Fibroblast of skin of back (primary cell): ENCODE results near the gene EPSTI1.

Experiments
- DNase-seq: peaks from one replicate; pipeline ENCODE4 v3.0.0-alpha.2; 2013

The EPSTI1 gene

DNA sequence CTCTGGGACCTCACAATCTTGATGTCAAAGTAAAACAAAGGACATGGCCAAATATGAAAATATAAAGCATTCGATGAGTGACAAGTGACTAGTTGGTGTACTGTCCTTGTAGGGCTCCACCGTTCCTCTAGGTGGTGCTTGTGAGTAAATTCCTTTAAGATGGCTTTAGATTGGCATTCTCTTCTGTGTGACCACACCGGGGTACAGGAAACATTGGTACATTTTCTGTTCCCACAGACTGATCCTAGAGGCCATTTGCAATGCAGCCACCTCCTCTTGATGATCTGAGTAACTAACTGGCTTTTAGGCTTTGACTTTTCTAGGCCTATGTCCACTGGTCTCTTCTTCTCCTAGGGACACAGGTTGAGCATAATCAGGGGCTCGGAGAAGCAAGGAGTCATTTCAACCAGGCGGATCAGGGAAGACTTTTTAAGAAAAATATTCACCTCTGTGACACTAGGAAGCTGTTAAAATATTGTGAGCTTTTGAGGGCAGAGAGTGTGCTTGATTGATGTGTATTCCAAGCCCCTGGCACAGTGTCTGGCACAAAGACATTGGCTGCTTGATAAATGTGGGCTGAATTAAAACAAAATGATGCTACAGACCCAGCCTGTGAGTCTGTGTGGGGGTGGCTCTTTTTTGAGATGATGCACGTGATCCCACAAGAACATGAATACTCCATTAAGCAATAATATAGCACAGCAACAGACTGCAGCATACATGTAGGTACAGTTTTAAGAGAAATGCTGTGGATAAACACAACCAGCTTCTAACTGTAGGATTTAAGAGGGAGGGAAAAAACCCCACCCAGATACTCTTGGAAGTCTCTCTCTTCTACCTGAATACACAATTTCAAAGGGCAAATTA is 21.0 kb downstream of the EPSTI1 start:
- peak; percentile 69 for DNase-seq

GRCh38 chr13:42969565-42970172 is 22.4 kb downstream of the EPSTI1 start:
- DNase-seq, result peak; percentile 68

- DNase-seq, result no peak
Measured at GRCh38 chr13:42968906-42969305, 23.1 kb downstream of the EPSTI1 start.

DNA sequence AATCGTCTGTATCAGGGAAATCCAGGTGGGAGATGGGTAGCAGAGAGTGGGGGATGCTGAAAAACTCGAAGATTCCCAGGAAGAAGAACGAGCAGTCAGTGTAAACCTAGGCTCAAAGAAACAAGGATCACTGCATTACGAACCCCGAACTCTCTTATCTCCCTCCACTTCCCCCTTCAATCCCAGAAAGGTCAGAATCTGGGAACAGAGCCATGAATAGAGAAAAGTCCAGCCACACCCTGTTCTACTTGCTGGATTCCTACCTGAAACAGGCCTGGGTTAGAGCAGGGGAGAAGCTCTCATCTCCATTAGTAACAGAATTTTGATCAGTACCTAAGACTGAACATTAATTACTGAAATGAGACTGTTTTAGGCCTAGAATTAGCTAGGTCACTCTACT is 24.4 kb downstream of the EPSTI1 start:
- DNase-seq, result no peak

DNA sequence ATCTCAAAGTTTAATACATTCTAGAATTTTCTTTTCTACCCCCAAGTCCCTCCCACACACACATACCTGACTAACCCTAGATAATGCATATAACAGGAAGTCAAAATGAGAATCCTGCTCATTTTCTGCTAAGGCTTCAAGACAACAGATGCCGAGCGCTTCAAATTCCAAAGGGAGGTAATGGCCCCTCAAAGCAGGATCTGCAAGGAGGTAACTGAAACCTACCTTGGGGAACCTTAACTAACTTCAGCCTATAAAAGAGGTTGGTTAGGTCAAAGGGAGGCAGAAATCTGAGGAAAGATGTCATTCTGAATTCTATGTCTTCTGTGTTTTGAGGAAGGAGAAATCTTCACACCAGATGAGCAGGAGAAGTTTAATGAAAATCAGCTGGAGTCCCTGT is 26.8 kb downstream of the EPSTI1 start:
- DNase-seq, result no peak

DNA sequence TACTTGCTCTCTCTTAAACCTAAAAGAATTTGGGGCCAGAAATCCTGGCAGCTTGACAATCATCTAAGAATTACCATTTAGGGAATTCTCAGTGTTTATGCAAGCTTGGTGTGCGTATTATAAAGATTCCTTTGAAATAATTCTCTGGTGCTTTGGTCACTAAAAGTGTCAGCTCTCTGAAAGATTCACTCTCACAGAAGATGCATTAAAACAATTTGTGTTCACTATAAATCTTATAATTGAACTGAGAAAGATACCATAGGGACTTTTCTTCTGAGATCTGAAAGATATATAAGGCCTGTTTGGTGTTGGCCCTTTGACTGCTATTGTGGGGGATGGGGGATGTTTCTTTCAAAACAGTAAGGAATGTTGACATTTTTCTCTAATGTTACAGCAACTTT is 27.3 kb downstream of the EPSTI1 start:
- peak; percentile 93 for DNase-seq

DNA sequence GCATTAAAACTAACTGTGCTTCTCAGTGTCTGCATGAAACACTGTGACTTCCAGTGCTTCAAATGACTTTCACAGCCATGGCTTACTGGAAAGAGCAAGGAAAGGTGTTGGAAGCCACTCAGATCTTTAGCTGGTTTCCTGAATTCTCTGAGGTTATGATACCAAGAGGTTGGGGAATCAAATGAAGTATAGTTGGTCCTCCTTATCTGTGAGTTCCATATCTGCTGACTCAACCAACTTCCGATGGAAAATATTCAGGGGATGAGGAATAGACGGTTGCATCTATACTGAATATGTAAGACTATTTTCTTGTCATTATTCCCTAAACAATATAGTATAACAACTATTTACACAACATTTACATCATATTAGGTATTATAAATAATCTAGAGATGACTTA is 32.4 kb downstream of the EPSTI1 start:
- no peak for DNase-seq

- DNase-seq, result no peak
Measured at GRCh38 chr13:42957881-42958280, 34.2 kb downstream of the EPSTI1 start.

- no peak for DNase-seq
Measured at GRCh38 chr13:42950181-42950580, 41.9 kb downstream of the EPSTI1 start.

DNA sequence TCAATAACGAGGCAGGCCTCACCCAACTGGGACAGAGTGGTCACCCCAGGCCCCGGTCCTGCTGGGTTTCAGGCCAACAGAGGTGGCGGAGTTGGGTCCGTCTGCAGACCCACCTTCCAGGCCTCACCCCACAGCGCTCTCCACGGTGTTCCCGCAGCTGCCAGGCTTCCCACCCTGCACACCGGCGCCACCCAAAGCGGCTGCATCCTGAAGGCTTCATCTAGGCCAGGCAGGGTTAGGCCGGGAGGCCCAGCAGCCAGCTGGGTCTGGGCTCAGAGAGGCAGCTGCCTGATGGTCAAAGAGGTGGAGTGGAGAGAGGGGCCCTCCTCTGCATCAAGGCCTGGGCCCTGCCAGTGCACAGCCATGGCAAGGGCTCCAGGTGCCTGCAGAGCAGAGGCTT is 44.1 kb downstream of the EPSTI1 start:
- no peak for DNase-seq

GRCh38 chr13:42946927-42947326 is 45.1 kb downstream of the EPSTI1 start:
- DNase-seq, result no peak

DNA sequence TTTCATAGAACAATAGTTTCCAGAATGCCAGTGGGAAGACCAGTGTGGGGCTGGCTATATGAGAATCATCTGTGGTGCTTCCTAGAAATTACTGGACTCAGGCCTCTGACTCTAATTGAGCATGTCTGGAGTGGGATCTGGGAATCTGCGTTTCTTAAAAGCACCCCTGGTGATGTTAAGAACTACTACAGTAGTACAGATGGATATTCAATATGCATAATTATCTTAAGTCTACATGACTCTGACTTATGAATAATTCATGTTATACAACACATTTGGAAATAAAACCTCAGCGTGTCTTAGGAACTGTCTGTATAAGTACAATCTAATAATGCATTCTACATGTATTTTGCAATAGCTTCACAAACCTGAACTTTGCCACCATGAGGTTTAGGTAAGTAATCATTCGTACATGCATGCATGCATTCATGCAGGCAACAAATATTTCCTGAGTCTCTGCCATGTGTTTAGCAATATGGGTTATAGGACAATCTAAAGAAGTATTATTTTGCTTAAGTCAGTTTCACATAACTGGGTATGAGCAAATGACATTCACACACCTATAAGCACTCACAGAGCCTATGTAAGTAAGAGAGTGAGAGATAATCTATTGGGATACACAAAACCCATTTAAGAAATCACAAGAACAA is 62.0 kb downstream of the EPSTI1 start:
- no peak for DNase-seq

DNA sequence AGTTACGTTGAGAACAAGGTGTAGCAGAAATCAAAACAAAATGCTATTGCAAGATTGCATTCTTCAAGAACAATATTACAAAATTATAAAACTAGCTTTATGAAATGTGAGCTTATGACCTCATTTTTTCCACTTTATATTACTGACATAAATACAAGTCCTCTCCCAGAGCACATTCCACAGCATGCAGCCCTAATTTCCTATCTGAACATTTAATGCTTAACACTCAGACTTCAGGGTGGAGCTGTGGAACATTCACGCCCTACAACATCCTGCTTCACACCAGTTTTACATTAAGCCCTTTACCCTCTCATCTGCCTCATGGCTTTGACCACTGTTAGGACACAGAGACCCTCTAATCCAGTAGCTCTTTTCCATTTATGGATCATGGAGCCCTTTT is 65.5 kb downstream of the EPSTI1 start:
- peak; percentile 52 for DNase-seq

DNA sequence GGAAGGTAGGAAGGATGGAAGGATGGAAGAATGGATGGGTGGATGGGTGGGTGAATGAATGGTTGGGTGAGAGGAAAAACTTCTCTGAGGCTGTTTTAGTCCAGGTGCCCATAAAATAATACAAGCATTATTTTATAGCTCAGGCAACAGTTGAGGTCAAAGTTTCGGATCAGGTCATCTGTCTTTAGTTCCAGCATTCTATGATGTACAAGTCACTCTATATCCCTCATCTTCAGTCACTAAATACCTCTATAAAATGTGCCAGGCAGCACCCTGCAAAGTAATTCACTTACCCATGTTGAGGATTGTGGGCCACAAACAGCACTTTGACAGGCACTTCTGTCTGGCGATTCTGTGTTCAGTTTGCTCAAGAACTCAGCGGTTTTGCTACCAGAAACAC is 66.0 kb downstream of the EPSTI1 start:
- DNase-seq, result no peak

GRCh38 chr13:42925626-42926025 is 66.4 kb downstream of the EPSTI1 start:
- DNase-seq, result no peak

- DNase-seq, result no peak
Measured at GRCh38 chr13:42924344-42924743, 67.7 kb downstream of the EPSTI1 start.

GRCh38 chr13:42907745-42908144 is 84.3 kb downstream of the EPSTI1 start:
- no peak for DNase-seq

DNA sequence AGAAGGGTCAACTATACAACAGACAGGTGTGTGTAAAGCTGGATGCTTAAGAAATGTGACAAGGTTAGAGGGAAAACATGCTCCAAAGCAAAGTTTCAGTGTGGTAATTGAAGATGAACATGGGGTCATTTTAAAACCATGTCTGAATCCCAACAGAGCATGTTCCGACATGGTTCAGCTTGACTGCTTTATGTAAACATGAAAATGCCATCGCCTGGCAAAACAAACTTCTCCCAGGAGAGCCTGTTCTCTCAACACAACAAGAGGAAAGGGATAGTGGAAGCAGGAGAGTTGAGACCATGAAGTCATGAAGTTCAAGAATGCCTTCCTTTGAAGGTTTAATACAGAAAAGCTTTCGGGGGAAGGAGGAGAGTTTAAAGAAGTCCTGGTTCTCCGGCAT is 85.8 kb downstream of the EPSTI1 start:
- DNase-seq, result no peak

- DNase-seq, result no peak
Measured at GRCh38 chr13:42905579-42905978, 86.5 kb downstream of the EPSTI1 start.

- no peak for DNase-seq
Measured at GRCh38 chr13:42899266-42899665, 92.8 kb downstream of the EPSTI1 start.

DNA sequence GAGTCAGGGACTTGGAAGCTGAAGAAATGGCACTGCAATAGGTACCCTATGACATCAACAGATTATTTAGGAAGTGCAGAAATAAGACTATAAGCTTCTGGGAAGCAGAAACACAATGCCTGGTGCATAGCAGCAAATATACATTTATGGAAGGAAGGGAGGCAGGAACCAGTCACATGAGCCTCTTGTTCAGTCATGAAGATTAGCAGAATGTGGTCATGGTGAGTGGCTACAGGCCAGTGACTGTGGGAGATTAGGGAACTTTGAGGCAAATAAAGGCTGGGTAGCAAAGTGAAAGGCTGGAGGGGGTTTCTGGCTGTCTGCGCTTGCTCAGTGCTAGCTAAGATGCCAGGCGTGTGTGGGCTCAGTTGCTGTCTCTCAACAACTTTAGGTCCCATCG is 96.3 kb downstream of the EPSTI1 start:
- DNase-seq, result no peak

- peak; percentile 66 for DNase-seq
Measured at GRCh38 chr13:42894765-42895243, 97.2 kb downstream of the EPSTI1 start.

DNA sequence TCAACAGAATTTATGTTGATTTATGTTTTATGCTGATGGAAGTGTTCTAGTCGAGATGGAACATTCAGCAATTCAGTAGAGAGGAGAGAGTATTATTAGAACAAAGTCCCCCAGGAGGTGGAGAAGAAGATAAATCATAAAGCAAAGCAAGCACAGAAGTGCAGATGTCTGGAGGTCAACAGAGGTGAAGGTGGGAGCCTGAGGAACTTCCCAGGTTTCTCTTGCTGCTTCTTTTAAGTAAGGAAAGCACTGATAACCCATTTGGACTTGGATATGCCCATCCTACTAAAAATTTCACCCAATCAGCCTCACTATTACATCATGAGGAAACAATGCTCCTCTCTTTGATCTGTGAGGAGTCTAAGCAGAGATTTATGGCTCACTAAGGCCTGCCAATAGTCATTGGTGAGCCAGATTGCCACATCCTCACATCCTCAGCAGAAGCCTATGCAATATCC is 98.8 kb downstream of the EPSTI1 start:
- peak; percentile 41 for DNase-seq

- DNase-seq, result no peak
Measured at GRCh38 chr13:42892760-42893159, 99.3 kb downstream of the EPSTI1 start.
